Esophagus muscularis mucosa (tissue), 4 donors: ENCODE measurements around the gene PMIS2.

ENCODE experiments used
- EP300 ChIP-seq: sonication (generic); formaldehyde crosslinking; IDR thresholded peaks from one replicate; pipeline ENCODE4 v1.6.1; 2017; ENCODE audit warnings: antibody characterized with exemption
- POLR2A ChIP-seq: fragments of 450-650 bp; IDR thresholded peaks from one replicate; pipeline ENCODE4 v1.6.1; 2017; ENCODE audit warnings: antibody characterized with exemption, moderate library complexity, mild to moderate bottlenecking, low read depth
- POLR2AphosphoS5 ChIP-seq, 2 donors: sonication (generic); formaldehyde crosslinking; IDR thresholded peaks; one replicate each; pipeline ENCODE4 v1.6.1; 2017; ENCODE audit warnings: antibody characterized with exemption in 2 of 2
- TF ChIP-seq, protein P1 (sequence below), 3 experiments: fragments of 200-600 bp in 2 of 3; fragments of 450-650 bp in 1 of 3; sonication (generic) in 2 of 3; IDR thresholded peaks; one replicate each; pipeline ENCODE4 v1.5.1; 2017 to 2019; ENCODE audit warnings: antibody characterized with exemption in 3 of 3, mild to moderate bottlenecking in 2 of 3, moderate library complexity in 1 of 3

DNA sequence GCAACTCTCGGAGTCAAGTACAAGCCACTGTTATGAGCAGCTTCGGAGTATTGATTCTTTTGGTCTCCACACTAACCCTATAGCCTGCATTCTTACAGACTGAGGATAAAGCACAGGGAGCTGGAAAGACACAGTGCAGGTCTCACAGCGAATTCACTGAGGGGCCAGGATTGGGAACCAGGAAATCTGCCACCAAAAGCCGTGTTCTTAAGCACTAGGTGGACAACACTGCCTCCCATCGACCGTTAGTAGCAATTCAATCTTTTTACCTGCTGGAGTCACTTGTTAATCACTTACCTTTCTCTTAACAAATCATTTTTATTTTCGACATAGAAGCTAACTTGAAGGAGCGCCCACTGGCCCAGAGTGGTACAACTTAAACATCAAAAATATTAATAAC is 6.3 kb downstream of the PMIS2 start:
- no peak for TF ChIP-seq POLR2A
- TF ChIP-seq, protein P1, sequence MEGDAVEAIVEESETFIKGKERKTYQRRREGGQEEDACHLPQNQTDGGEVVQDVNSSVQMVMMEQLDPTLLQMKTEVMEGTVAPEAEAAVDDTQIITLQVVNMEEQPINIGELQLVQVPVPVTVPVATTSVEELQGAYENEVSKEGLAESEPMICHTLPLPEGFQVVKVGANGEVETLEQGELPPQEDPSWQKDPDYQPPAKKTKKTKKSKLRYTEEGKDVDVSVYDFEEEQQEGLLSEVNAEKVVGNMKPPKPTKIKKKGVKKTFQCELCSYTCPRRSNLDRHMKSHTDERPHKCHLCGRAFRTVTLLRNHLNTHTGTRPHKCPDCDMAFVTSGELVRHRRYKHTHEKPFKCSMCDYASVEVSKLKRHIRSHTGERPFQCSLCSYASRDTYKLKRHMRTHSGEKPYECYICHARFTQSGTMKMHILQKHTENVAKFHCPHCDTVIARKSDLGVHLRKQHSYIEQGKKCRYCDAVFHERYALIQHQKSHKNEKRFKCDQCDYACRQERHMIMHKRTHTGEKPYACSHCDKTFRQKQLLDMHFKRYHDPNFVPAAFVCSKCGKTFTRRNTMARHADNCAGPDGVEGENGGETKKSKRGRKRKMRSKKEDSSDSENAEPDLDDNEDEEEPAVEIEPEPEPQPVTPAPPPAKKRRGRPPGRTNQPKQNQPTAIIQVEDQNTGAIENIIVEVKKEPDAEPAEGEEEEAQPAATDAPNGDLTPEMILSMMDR (IDR thresholded peaks at IDR 0.05): peak in 2 of 3 experiments; percentile 9 to 31
- no peak for TF ChIP-seq EP300
- no peak for TF ChIP-seq POLR2AphosphoS5 (IDR thresholded peaks at IDR 0.05)
